SK-N-SH (cell line): ENCODE measurements around the gene DNAH14.

ENCODE experiments used
- ELF1 ChIP-seq: IDR thresholded peaks from 2 replicates; pipeline ENCODE4 v1.4.0; 2012
- EP300 ChIP-seq, 2 experiments: IDR thresholded peaks; 2 replicates each; pipeline versions ENCODE4 v1.4.0 to v1.6.1; 2012; ENCODE audit warnings: borderline replicate concordance in 1 of 2, low read depth in 1 of 2, low read length in 1 of 2
- GABPA ChIP-seq: IDR thresholded peaks from 2 replicates; pipeline ENCODE4 v1.4.0; 2012; ENCODE audit warnings: low read depth, mild to moderate bottlenecking
- POLR2AphosphoS5 ChIP-seq: IDR thresholded peaks from 2 replicates; pipeline ENCODE4 v1.6.1; 2012; ENCODE audit warnings: low read depth, low read length
- RXRA ChIP-seq: IDR thresholded peaks from 2 replicates; pipeline ENCODE4 v1.4.0; 2012; ENCODE audit warnings: low read depth, mild to moderate bottlenecking, borderline replicate concordance
- SMC3 ChIP-seq: IDR thresholded peaks from 2 replicates; pipeline ENCODE4 v1.6.1; 2012; ENCODE audit warnings: low read depth, low read length, improper control_type of control experiment
- TF ChIP-seq, protein P1 (sequence below): fragments of 150-350 bp; IDR thresholded peaks from 2 replicates; pipeline ENCODE4 v1.6.1; 2017; ENCODE audit warnings: antibody characterized with exemption, low read length, low read depth, borderline replicate concordance
- TF ChIP-seq, protein P2 (sequence below): IDR thresholded peaks from 2 replicates; pipeline ENCODE4 v1.4.0; 2012; ENCODE audit warnings: low read depth

DNA sequence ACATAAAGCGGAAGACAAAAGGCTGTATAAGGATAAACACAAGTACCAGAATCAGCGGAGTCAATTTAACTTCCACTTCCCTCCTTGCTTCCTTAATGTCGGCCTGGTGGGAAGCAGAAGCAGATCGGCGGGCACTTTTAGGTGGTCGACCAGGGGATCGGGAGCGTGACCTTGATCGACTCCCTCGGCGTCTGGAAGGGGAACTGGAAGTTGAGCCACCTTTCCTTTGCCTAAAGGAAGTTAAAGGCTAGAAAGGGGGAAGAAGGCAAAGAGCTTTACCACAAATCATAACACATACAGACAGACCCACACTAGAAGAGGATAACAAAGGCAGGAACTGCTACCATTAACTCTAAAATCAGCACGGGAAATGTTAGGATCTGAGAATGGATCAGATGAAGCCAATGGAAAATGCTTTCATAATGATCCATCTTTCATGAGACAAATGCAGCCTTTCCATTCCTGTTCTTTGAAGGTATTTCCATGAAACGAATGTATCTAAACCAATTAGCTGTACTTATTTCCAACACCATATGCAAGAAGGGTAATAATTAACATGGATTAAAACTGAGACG lies 492.6 kb downstream of the DNAH14 start:
- no peak for TF ChIP-seq EP300 (IDR thresholded peaks at IDR 0.05; ENCODE audit: borderline replicate concordance in 1 of 2, low read depth in 1 of 2, low read length in 1 of 2)
- TF ChIP-seq, protein P1, sequence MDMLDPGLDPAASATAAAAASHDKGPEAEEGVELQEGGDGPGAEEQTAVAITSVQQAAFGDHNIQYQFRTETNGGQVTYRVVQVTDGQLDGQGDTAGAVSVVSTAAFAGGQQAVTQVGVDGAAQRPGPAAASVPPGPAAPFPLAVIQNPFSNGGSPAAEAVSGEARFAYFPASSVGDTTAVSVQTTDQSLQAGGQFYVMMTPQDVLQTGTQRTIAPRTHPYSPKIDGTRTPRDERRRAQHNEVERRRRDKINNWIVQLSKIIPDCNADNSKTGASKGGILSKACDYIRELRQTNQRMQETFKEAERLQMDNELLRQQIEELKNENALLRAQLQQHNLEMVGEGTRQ = no peak
- no peak for TF ChIP-seq POLR2AphosphoS5
- no peak for TF ChIP-seq ELF1
- TF ChIP-seq, protein P2, sequence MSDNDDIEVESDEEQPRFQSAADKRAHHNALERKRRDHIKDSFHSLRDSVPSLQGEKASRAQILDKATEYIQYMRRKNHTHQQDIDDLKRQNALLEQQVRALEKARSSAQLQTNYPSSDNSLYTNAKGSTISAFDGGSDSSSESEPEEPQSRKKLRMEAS = no peak
- TF ChIP-seq SMC3 = no peak
- TF ChIP-seq GABPA = no peak
- TF ChIP-seq RXRA = no peak
